GM21529 (cell line): ENCODE measurements around the gene G0S2.

Experiments used
- ATAC-seq: cut with Tn5 transposase; IDR thresholded peaks from one replicate; pipeline ENCODE4 v1.9.1; 2021; ENCODE audit not compliant: unreplicated experiment

The G0S2 gene

GRCh38 chr1:209714338-209714737, 39.1 kb downstream of the G0S2 start:
- no peak for ATAC-seq

DNA sequence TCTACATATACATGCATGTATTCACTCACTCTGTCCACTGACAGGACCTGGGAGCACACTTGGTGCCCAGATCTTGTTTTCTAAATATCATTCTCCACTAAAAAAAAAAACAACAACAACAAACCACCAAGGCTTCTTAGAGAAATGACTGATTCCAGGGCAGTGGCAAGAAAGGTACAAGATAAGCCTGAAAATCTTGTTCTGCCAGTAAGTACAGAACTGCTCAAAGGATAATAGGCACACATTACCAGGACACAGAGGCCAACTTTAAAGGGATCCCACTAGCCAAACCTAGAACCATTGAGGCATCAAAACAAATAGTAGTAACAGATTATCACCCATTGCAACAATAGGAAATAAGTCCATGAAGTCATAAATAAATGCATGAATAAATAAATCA, 40.1 kb downstream of the G0S2 start:
- ATAC-seq = no peak

- no peak for ATAC-seq
Measured at GRCh38 chr1:209717818-209718217, 42.6 kb downstream of the G0S2 start.

DNA sequence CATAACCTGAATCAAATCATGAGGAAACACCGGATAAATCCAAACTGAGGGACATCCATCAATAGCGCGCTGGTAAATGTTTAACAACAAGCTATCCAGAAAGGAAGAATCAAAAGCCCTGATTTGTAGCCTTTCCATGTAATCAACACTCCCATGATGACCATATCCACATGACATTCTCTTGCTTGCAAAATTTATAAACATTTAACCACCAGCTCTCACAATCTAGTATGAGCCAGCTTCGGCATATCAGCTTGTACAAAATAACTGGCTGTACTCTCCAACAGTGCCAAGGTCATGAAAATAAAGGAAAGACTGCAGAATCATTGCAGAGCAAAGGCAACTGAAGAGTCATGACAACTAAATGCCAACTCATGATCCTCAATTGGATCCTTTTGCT, 45.1 kb downstream of the G0S2 start:
- ATAC-seq = no peak

DNA sequence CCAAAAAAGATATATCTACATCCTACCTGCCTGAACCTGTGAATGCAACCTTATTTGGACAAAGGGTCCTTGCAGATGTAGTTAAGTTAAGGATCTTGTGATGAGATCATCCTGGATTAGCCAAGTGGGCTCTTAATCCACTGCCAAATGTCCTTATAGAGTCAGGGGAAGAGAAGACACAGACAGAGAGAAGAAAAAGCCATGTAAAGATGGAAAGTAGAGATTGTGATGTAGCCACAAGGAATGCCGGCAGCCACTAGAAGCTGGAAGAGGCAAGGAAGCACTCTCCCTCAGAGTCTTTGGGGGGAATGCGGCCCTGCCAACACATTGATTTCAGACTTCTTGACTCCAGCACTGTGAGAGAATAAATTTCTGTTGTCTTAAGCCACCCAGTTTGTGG, 45.6 kb downstream of the G0S2 start:
- no peak for ATAC-seq

- ATAC-seq = no peak
Measured at GRCh38 chr1:209721323-209721722, 46.1 kb downstream of the G0S2 start.

GRCh38 chr1:209723265-209723664, 48.1 kb downstream of the G0S2 start:
- no peak for ATAC-seq

DNA sequence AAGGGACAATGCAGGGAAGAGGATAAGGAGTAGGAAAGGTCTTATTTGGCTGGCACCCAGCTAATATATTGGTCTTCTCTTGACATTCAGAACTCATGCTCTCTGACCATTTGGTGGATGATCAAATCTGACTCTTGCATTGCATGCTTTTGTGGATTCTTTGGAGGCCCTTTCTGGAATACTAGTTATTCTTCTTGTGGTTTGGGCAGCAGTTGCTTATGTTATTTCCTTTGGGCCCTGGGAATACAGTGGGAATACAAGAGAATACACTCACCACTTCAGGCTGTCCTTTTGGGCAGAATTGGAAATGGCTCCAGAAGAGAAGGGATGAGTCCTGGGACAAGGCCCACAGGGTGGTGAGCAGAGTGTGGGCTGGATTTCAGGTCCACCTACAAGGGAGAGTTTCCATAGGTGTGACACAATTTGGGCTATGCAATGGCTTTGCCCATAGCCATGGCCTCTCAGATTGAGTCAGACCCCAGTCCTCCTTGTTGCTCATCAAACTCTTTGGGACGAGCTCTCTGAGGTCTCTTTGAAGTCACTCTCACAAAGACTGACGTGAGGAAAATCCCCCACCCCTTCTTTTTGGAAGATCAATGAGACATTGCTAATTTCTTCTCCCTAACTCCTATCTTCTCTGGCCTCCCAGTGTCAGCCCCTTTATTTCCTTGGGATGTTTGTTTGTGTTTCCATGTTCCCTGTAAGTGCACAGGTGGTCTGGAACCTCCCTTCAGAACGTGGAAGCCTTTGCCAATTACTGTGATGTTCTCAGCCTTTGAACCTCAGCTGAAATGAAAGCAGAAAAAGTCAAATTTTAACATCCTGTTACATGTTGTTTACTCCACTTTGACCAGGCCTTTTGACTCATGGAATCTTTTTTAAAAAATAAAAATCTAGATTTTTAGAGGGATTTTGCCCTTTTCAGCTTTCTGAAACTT, 48.8 kb downstream of the G0S2 start:
- ATAC-seq = peak; percentile 68
